Right lobe of liver (tissue), 6 donors: ENCODE results near the gene HLA-DRB1. TPM values are rescaled to one million over a fixed set of nuclear protein-coding genes. Genes with fewer than 3 reads are reported as not detected.

Experiments used
- ATAC-seq, 4 donors: fragments of 200-7000 bp; cut with Tn5 transposase; one replicate each; pipeline ENCODE4 v1.9.1; 2020; ENCODE audit warnings: mild to moderate bottlenecking in 4 of 4, moderate library complexity in 4 of 4
- DNase-seq, 3 donors: peaks; one replicate each; pipeline ENCODE4 v3.0.0-alpha.2; 2020
- H3K27ac ChIP-seq, 3 donors: fragments of 200-600 bp; one replicate each; pipeline ENCODE4 v1.8.0; 2022
- H3K27me3 ChIP-seq, 2 donors: fragments of 200-600 bp; one replicate each; pipeline ENCODE4 v1.8.0; 2022
- H3K36me3 ChIP-seq, 4 donors: fragments of 200-600 bp; sonication (generic) in 1 of 4; one replicate each; pipeline versions ENCODE4 v1.5.1 to v1.8.0; 2017 to 2022; ENCODE audit warnings: control low read depth in 1 of 4
- H3K4me1 ChIP-seq, 4 donors: fragments of 200-600 bp; sonication (generic) in 1 of 4; one replicate each; pipeline versions ENCODE4 v1.5.1 to v1.8.0; 2017 to 2022; ENCODE audit warnings: control low read depth in 1 of 4
- H3K4me3 ChIP-seq, 3 donors: fragments of 200-600 bp; one replicate each; pipeline ENCODE4 v1.8.0; 2022
- H3K9me3 ChIP-seq, 4 donors: fragments of 200-600 bp; sonication (generic) in 1 of 4; one replicate each; pipeline versions ENCODE4 v1.5.1 to v1.8.0; 2017 to 2022; ENCODE audit warnings: control low read depth in 1 of 4
- POLR2A ChIP-seq: fragments of 450-650 bp; IDR thresholded peaks from one replicate; pipeline ENCODE4 v1.6.1; 2017; ENCODE audit warnings: antibody characterized with exemption, mild to moderate bottlenecking
- WGBS: methylation state at CpG from one replicate; pipeline ENCODE4 v1.1.6; 2018; ENCODE audit warnings: low coverage, low lambda C conversion rate; ENCODE audit not compliant: insufficient coverage; ENCODE audit errors: missing lambda C conversion rate; 5-methylcytosine and 5-hydroxymethylcytosine counted together
- intact Hi-C, 2 donors: fragments of 100-400 bp; cut with DNase I; formaldehyde crosslinking; loops; one replicate each; pipeline versions ENCODE4 v1.11.2 to v1.14.1; 2022
- total RNA-seq, 6 experiments: library from RNA; depleted of rRNA in 2 of 6; stranded (reverse); fragments of >200 nt in 2 of 6; fragmentation: NEBNext Ultra II Directional in 3 of 6; extraction: Animal tissue kit (Norgen Biotek cat#: 25700) in 3 of 6; gene quantifications; one replicate each; pipeline versions ENCODE4 v1.1.0 to v1.2.4, GENCODE V29; 2016 to 2023
- TF ChIP-seq, protein P1 (sequence below), 4 donors: fragments of 200-600 bp in 3 of 4; fragments of 450-650 bp in 1 of 4; IDR thresholded peaks; one replicate each; pipeline versions ENCODE4 v1.5.1 to v1.8.0; 2016 to 2022; ENCODE audit warnings: antibody characterized with exemption in 4 of 4, mild to moderate bottlenecking in 2 of 4
- donor health status: DM: no; HTN: yes; CAD: no.
- donor health status: DM: no; HTN: no; CAD: no.
- donor health status: DM: no; HTN: no; CAD: no.
- donor health status: DM: no; HTN: yes; CAD: no.
- donor health status: DM: no; HTN: yes; CAD: no.

Gene HLA-DRB1
- total RNA-seq, 6 experiments from 2014 or later = 8.3 to 52.8 (median 23.6) TPM

DNA sequence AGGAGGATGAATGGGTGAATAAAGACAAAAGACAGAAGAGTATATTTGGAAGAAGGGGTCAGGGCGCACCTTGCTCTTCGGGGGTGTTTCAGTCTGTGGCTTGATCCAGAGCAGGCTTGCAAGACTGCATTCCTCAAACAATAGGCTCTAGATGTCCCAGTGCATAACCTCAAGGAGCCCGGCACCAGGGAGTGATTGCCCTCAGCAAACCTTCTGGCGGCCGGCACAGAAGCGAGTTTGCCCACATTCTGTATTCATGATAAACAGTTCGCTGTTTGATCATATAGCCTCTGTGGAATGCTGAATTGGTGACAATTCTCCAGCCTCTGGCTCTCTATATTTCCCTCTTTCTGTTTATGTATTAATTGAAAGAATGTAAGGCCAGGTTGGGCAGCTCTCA, 29.9 kb downstream of the HLA-DRB1 start:
- DNase-seq (no peak), ATAC-seq (no peak)
- Histone ChIP-seq H3K4me1 (no peaks in the 10 kb centered on the region), H3K27me3 (no peaks in the 10 kb centered on the region), H3K36me3 (no peaks in the 10 kb centered on the region), H3K4me3 (no peak overlapping the region), H3K9me3 (no peaks in the 10 kb centered on the region), H3K27ac (no peak overlapping the region)
- WGBS = no CpG with 5 or more reads among the region's 7 CpGs
- TF ChIP-seq, protein P1, sequence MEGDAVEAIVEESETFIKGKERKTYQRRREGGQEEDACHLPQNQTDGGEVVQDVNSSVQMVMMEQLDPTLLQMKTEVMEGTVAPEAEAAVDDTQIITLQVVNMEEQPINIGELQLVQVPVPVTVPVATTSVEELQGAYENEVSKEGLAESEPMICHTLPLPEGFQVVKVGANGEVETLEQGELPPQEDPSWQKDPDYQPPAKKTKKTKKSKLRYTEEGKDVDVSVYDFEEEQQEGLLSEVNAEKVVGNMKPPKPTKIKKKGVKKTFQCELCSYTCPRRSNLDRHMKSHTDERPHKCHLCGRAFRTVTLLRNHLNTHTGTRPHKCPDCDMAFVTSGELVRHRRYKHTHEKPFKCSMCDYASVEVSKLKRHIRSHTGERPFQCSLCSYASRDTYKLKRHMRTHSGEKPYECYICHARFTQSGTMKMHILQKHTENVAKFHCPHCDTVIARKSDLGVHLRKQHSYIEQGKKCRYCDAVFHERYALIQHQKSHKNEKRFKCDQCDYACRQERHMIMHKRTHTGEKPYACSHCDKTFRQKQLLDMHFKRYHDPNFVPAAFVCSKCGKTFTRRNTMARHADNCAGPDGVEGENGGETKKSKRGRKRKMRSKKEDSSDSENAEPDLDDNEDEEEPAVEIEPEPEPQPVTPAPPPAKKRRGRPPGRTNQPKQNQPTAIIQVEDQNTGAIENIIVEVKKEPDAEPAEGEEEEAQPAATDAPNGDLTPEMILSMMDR (IDR thresholded peaks at IDR 0.05) = no peak
- no peak for TF ChIP-seq POLR2A
- intact Hi-C loops = no loop called here

DNA sequence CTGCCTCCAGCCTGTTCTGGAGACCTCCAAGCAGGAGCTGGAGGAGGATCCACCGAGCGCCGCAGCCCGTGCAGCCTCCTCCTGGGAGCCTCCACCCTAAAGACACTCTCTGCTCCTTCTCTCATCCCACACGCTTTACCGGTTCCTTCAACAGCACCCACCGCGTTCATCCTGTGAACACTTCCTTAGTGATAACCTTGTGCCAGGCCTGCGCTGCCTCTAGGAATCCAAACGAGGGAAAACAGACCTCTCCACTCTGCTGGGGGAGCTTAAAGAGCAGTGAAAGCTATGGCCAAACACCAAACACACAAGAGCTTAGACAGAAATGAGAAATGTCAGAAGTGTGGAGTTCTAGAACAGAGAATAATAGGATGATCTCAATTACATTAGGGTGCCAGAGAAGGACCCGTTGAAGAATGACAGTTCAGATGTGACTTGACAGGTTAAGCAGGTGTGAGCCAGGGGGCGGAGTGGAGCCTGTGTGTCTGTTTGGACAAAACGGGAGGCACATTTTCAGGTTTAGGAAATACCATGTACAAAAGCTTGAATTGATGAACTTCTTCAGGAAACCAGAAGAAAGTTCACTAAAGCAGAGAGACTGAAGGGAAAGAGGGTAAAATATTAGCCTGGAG, 31.1 kb downstream of the HLA-DRB1 start:
- Histone ChIP-seq H3K4me3 (no peak overlapping the region), H3K4me1 (no peaks in the 10 kb centered on the region), H3K27ac (no peak overlapping the region), H3K27me3 (no peaks in the 10 kb centered on the region), H3K9me3 (no peaks in the 10 kb centered on the region), H3K36me3 (no peaks in the 10 kb centered on the region)
- WGBS = 19% methylated on average over 12 of the region's 13 CpGs
- no peak for TF ChIP-seq POLR2A
- TF ChIP-seq, protein P1 (IDR thresholded peaks at IDR 0.05) = no peak
- intact Hi-C loops = no loop called here
- ATAC-seq (peak in 2 of 4 donors; percentile 22 to 23), DNase-seq (no peak)

DNA sequence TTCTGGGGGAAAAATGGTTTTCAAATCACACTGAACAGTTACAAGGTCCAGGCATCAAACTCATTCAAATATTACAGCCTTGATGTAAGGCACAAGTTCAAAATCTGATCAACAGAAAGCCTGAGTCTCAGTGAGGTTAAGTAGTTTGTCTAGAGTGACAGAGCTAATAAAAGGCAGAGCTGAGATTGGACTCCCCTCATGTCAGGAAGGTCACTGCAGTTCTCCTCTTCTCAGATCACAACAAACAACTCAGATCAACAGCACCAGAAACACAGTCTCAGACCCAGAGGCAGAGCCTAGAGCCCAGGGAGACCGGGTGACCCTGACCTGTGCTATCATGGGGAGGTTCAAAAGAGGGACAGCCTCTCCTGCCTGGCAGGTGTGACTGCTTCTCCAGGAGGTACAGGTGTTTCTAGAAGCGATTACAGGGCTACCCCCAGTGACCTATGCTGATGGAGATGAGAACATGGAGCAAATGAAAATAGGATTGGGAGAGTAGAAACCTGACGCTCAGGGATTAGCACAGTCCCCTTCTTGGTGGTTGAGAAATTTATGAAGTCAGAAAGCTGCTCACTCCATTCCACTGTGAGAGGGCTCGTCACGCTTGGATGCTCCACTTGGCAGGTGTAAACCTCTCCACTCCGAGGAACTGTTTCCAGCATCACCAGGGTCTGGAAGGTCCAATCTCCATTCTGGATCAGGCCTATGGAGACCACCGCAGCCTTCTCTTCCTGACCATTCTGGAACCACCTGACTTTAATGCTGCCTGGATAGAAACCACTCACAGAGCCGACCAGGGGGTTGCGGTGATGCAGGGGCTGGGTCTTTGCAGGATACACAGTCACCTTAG, 35.3 kb downstream of the HLA-DRB1 start:
- DNase-seq (no peak), ATAC-seq (no peak)
- no CpG with 5 or more reads among the region's 9 CpGs for WGBS
- no peaks in the 10 kb centered on the region for H3K4me1 ChIP-seq
- no peak overlapping the region for H3K27ac ChIP-seq
- no peaks in the 10 kb centered on the region for H3K9me3 ChIP-seq
- no peak overlapping the region for H3K4me3 ChIP-seq
- H3K36me3 ChIP-seq = no peaks in the 10 kb centered on the region
- intact Hi-C loops = no loop called here
- no peak for TF ChIP-seq POLR2A
- TF ChIP-seq, protein P1 (IDR thresholded peaks at IDR 0.05) = no peak
- no peaks in the 10 kb centered on the region for H3K27me3 ChIP-seq

DNA sequence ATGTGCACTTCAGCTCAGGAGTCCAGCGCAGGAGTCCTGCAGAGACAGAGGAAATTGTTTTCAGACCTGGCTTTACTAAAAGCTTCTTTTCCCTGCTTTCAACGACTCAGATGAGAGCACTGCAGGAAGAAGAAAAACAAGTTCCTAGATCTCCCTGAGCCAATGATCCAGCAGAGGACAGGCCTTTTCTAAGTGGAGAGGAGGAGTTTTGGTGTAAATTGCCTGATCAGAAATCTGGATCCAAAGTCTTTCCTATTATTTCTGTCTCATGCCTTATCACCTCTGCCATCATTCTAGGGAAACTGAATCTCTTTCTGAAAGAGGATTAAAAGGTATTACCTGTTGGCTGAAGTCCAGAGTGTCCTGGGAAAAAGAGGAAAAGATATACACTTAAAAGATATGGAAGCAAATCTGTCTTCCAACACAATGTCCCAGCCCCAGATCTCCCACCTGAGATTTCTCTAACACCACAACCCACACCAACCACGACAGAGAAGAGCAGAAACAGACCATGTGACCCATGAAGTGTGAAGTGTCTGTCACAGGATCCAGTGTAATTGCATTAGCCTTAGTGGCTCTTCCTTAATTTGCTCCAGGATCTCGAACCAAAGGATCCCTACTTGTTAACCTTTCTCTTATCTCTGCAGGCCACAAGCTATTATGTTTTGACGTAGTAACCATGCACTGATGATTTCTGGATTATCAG, 36.5 kb downstream of the HLA-DRB1 start:
- WGBS = 30% methylated on average over 4 of the region's 5 CpGs
- DNase-seq (no peak), ATAC-seq (no peak)
- TF ChIP-seq, protein P1 (IDR thresholded peaks at IDR 0.05) = no peak
- TF ChIP-seq POLR2A = no peak
- Histone ChIP-seq H3K27me3 (no peaks in the 10 kb centered on the region), H3K4me1 (no peaks in the 10 kb centered on the region), H3K9me3 (no peaks in the 10 kb centered on the region), H3K36me3 (no peaks in the 10 kb centered on the region), H3K27ac (no peak overlapping the region), H3K4me3 (no peak overlapping the region)
- intact Hi-C loops = no loop called here
